HG02884 (cell line): ENCODE measurements around the gene NTPCR.
"Not testable (repeated sequence)": the region's sequence is repeated elsewhere in the genome, so short reads cannot be mapped to it uniquely, and the experiment has no call there.

Source experiments
- ATAC-seq: cut with Tn5 transposase; IDR thresholded peaks from one replicate; pipeline ENCODE4 v1.9.1; 2021; ENCODE audit warnings: mild to moderate bottlenecking, moderate library complexity; ENCODE audit not compliant: unreplicated experiment

NTPCR gene

GRCh38 chr1:232925421-232926220, 24.8 kb upstream of the NTPCR start:
- no peak for ATAC-seq

GRCh38 chr1:232927166-232927565, 23.2 kb upstream of the NTPCR start:
- not testable (repeated sequence) for ATAC-seq

- no peak for ATAC-seq
Measured at GRCh38 chr1:232927830-232928505, 22.4 kb upstream of the NTPCR start.

- no peak for ATAC-seq
Measured at GRCh38 chr1:232932486-232933425, 17.7 kb upstream of the NTPCR start.

GRCh38 chr1:232936941-232937340, 13.5 kb upstream of the NTPCR start:
- no peak for ATAC-seq

- ATAC-seq, result no peak
Measured at GRCh38 chr1:232937741-232938375, 12.6 kb upstream of the NTPCR start.

- no peak for ATAC-seq
Measured at GRCh38 chr1:232938926-232939325, 11.5 kb upstream of the NTPCR start.

GRCh38 chr1:232939748-232940147, 10.7 kb upstream of the NTPCR start:
- ATAC-seq, result no peak

GRCh38 chr1:232940262-232940661, 10.1 kb upstream of the NTPCR start:
- ATAC-seq, result no peak

GRCh38 chr1:232942413-232943294, 7.8 kb upstream of the NTPCR start:
- no peak for ATAC-seq

GRCh38 chr1:232943679-232944252, 6.6 kb upstream of the NTPCR start:
- ATAC-seq, result peak; percentile 67

GRCh38 chr1:232944347-232944746, 6.1 kb upstream of the NTPCR start:
- peak; percentile 6 for ATAC-seq

GRCh38 chr1:232949636-232950196, 695 bp upstream of the NTPCR start:
- ATAC-seq, result no peak

GRCh38 chr1:232951180-232951579, 769 bp downstream of the NTPCR start:
- no peak for ATAC-seq

- ATAC-seq, result no peak
Measured at GRCh38 chr1:232951605-232952004, 1.2 kb downstream of the NTPCR start.

GRCh38 chr1:232952514-232953499, 2.4 kb downstream of the NTPCR start:
- peak; percentile 49 for ATAC-seq

- ATAC-seq, result no peak
Measured at GRCh38 chr1:232954594-232955365, 4.4 kb downstream of the NTPCR start.
